ENCODE results near the gene CLCN6. TPM values are rescaled to one million over a fixed set of nuclear protein-coding genes. Genes with fewer than 3 reads are reported as not detected.

CLCN6 gene
- total and polyA plus RNA-seq, 2 of the 13 experiments (the other 11 are each of a cell fraction or from before 2014, with no cell fraction given), result 14.9 to 19.3 TPM

GRCh38 chr1:11842154-11843041, 36.4 kb downstream of the CLCN6 start (continued):
- TF ChIP-seq CBX2 (IDR thresholded peaks at IDR 0.05; ENCODE audit: low read depth, low read length) (no peak), CBX2 (CRISPR knock-in tag; IDR thresholded peaks at IDR 0.05; ENCODE audit: low read depth) (no peak), ZNF335 (CRISPR knock-in tag; IDR thresholded peaks at IDR 0.05) (0 out of 2 replicates have a peak, but pooled peaks have one; percentile 37), RNF2 (conservative IDR thresholded peaks at IDR 0.05; ENCODE audit: low read depth) (no peak), MTERF4 (CRISPR knock-in tag; IDR thresholded peaks at IDR 0.05) (0 out of 2 replicates have a peak, but pooled peaks have one; percentile 7), MED8 (CRISPR knock-in tag; IDR thresholded peaks at IDR 0.05; ENCODE audit: insufficient replicate concordance) (no peak), POLR2G (IDR thresholded peaks at IDR 0.05; ENCODE audit: low read depth, low read length) (peak; percentile 16), ZFP91 (CRISPR knock-in tag; IDR thresholded peaks at IDR 0.05; ENCODE audit: borderline replicate concordance) (peak; percentile 64), ZFY (CRISPR knock-in tag; IDR thresholded peaks at IDR 0.05) (peak; percentile 58; the same call in 1 of the 2 replicates), ZNF550 (CRISPR knock-in tag; IDR thresholded peaks at IDR 0.05; ENCODE audit: borderline replicate concordance) (peak; percentile 78; the same call in 1 of the 2 replicates), ETV5 (CRISPR knock-in tag; IDR thresholded peaks at IDR 0.05; ENCODE audit: borderline replicate concordance) (peak; percentile 98), ZNF646 (CRISPR knock-in tag; IDR thresholded peaks at IDR 0.05) (no peak), KLF13 (CRISPR knock-in tag; IDR thresholded peaks at IDR 0.05) (no peak), POLR2A (IDR thresholded peaks at IDR 0.05; ENCODE audit: insufficient read depth in 1 of 2, low read depth in 2 of 2, low read length in 2 of 2) (peak in 1 of 2 experiments; percentile 29; a peak in 1 of 4 replicates), KDM4B (CRISPR knock-in tag; IDR thresholded peaks at IDR 0.05) (no peak; the same call in 1 of the 2 replicates), SATB2 (CRISPR knock-in tag; IDR thresholded peaks at IDR 0.05) (no peak), RARG (CRISPR knock-in tag; IDR thresholded peaks at IDR 0.05; ENCODE audit: low read depth) (no peak), ZNF740 (CRISPR knock-in tag; IDR thresholded peaks at IDR 0.05) (no peak), ZNF329 (CRISPR knock-in tag; IDR thresholded peaks at IDR 0.05; ENCODE audit: low read depth) (no peak), ATF7-NPFF (CRISPR knock-in tag; IDR thresholded peaks at IDR 0.05; ENCODE audit: low read depth) (no peak)

Data from HepG2 (cell line).